Measurements from ENCODE around the gene TAS2R38. TPM values are rescaled to one million over a fixed set of nuclear protein-coding genes. Genes with fewer than 3 reads are reported as not detected.
A peak's percentile ranks its signal among the peaks of the same experiment; 100 is the strongest.

Gene TAS2R38
- total RNA-seq, 1 experiment from 2014 or later: not detected

DNA sequence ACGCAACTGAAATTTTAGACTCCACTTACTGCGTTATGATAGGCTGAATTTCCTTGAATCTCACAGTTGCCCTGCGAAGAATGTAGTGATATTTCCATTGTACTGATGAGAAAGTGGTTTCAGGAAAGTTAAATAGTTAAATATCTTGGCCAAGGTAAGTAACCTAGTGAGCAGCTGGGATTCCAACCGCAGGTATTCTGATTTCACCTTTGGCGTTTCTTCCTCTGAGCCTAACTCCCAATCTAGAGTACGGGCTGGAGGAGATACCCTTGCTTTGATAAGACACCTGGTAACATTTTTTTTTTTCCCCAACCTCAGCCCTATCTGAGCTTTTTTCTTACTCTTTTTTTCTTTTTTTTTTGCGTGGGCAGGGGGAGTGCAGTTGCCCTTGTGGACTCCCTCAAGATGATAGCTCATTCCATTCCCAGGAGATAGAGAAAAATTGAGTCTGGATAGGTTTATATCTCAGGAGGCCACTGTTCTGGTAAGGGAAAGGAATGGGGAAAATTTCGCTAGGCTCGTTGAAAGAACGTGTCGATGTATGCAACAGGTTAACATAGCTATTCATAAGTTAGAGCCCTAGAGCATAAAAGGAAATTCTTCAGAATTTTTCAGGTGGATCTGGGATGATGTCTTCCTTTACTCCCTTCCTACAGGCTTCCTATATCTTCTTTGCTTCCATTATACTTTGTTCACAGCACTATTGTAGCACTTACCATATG is 3.1 kb upstream of the TAS2R38 start:
- ATAC-seq (peak; percentile 34), DNase-seq (ENCODE audit: low read depth, low spot score) (no peak)
- Histone ChIP-seq H2AFZ (ENCODE audit: low read depth, low read length, poor library complexity, severe bottlenecking) (peak overlapping the region; percentile 71), H4K20me1 (ENCODE audit: insufficient read depth) (no peaks in the 10 kb centered on the region), H3K9me2 (ENCODE audit: insufficient read depth) (no peaks in the 10 kb centered on the region), H3K79me2 (ENCODE audit: insufficient read depth, low read length) (no peaks in the 10 kb centered on the region), H3K4me2 (ENCODE audit: low read length) (peak overlapping the region; percentile 68), H3K4me1 (ENCODE audit: control insufficient read depth in 1 of 2, insufficient read depth in 2 of 2, low read length in 2 of 2) (peaks cover 0 to 5% of the 10 kb centered on the region in 2 experiments; a peak in 2 of 4 replicates), H3K36me3 (ENCODE audit: control insufficient read depth in 1 of 2, insufficient read depth in 2 of 2, low read length in 2 of 2) (no peaks in the 10 kb centered on the region), H3K9me3 (ENCODE audit: control insufficient read depth in 1 of 2, insufficient read depth in 1 of 2, low read depth in 1 of 2, low read length in 2 of 2) (no peaks in the 10 kb centered on the region), H3K27me3 (ENCODE audit: insufficient read depth, low read length) (no peaks in the 10 kb centered on the region), H3K4me3 (replicated peaks in 1 of 2; ENCODE audit: low read depth in 1 of 2, low read length in 2 of 2) (peak overlapping the region in 1 of 2 experiments; percentile 30; a peak in 1 of 4 replicates), H3K27ac (ENCODE audit: low read depth, low read length) (no peak overlapping the region), H3K9ac (ENCODE audit: low read length) (no peak overlapping the region)
- RAD21 ChIA-PET (ENCODE audit: low non-redundant PET in 1 of 2, low total read pairs in 2 of 2, uncharacterized antibody in 2 of 2, unreplicated experiment in 2 of 2): interaction anchor here in 1 of 2 experiments (0.9 kb wide), 1 partner anchor 209 kb away, joined by 3 read pairs; no protein-coding TSS in a partner anchor
- TF ChIP-seq SIN3A (IDR thresholded peaks at IDR 0.05; ENCODE audit: low read depth): no peak
- TF ChIP-seq, protein P1, sequence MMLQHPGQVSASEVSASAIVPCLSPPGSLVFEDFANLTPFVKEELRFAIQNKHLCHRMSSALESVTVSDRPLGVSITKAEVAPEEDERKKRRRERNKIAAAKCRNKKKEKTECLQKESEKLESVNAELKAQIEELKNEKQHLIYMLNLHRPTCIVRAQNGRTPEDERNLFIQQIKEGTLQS (IDR thresholded peaks at IDR 0.05): no peak
- no peak for TF ChIP-seq TCF7L2 (IDR thresholded peaks at IDR 0.05; ENCODE audit: borderline replicate concordance, extremely low read depth, insufficient read depth, insufficient read length)
- TF ChIP-seq CBX3 (IDR thresholded peaks at IDR 0.05; ENCODE audit: low read depth): no peak
- no peak for TF ChIP-seq EGR1 (IDR thresholded peaks at IDR 0.05; ENCODE audit: low read depth)
- TF ChIP-seq FOSL1 (IDR thresholded peaks at IDR 0.05; ENCODE audit: low read depth): no peak
- TF ChIP-seq JUND (IDR thresholded peaks at IDR 0.05): no peak
- TF ChIP-seq EZH2 (IDR thresholded peaks at IDR 0.05): no peak
- no peak for TF ChIP-seq POLR2AphosphoS5 (IDR thresholded peaks at IDR 0.05; ENCODE audit: low read depth, low read length)
- TF ChIP-seq SP1 (IDR thresholded peaks at IDR 0.05; ENCODE audit: low read depth): no peak
- no peak for TF ChIP-seq CEBPB (IDR thresholded peaks at IDR 0.05; ENCODE audit: low read depth)
- TF ChIP-seq, protein P2, sequence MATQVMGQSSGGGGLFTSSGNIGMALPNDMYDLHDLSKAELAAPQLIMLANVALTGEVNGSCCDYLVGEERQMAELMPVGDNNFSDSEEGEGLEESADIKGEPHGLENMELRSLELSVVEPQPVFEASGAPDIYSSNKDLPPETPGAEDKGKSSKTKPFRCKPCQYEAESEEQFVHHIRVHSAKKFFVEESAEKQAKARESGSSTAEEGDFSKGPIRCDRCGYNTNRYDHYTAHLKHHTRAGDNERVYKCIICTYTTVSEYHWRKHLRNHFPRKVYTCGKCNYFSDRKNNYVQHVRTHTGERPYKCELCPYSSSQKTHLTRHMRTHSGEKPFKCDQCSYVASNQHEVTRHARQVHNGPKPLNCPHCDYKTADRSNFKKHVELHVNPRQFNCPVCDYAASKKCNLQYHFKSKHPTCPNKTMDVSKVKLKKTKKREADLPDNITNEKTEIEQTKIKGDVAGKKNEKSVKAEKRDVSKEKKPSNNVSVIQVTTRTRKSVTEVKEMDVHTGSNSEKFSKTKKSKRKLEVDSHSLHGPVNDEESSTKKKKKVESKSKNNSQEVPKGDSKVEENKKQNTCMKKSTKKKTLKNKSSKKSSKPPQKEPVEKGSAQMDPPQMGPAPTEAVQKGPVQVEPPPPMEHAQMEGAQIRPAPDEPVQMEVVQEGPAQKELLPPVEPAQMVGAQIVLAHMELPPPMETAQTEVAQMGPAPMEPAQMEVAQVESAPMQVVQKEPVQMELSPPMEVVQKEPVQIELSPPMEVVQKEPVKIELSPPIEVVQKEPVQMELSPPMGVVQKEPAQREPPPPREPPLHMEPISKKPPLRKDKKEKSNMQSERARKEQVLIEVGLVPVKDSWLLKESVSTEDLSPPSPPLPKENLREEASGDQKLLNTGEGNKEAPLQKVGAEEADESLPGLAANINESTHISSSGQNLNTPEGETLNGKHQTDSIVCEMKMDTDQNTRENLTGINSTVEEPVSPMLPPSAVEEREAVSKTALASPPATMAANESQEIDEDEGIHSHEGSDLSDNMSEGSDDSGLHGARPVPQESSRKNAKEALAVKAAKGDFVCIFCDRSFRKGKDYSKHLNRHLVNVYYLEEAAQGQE (IDR thresholded peaks at IDR 0.05; ENCODE audit: low read depth): no peak
- TF ChIP-seq SRF (IDR thresholded peaks at IDR 0.05; ENCODE audit: low read depth): no peak
- CTCF ChIA-PET: interaction anchor here (0.8 to 3.1 kb wide), 23 partner anchors 9 to 370 kb away, joined by 3 to 36 read pairs (median 5); no protein-coding TSS in a partner anchor
- POLR2A ChIA-PET: interaction anchor here (1.0 kb wide), 1 partner anchor 192 kb away, joined by 4 read pairs; no protein-coding TSS in a partner anchor
- no TSS peak for BruUV-seq (replicated peaks)
- intact Hi-C loops (cut with micrococcal nuclease): loop anchor here (1.0 to 5.0 kb wide), 2 partner anchors 213 to 324 kb away; no protein-coding TSS in a partner anchor

Data from HCT116 (cell line).